Fibroblast of skin of right quadriceps (primary cell): ENCODE data around the gene PANK1.
A peak's percentile ranks its signal among the peaks of the same experiment; 100 is the strongest.
"Not testable (repeated sequence)": the region's sequence is repeated elsewhere in the genome, so short reads cannot be mapped to it uniquely, and the experiment has no call there.

Experiments
- DNase-seq: peaks from one replicate; pipeline ENCODE4 v3.0.0-alpha.2; 2013

Gene PANK1

DNA sequence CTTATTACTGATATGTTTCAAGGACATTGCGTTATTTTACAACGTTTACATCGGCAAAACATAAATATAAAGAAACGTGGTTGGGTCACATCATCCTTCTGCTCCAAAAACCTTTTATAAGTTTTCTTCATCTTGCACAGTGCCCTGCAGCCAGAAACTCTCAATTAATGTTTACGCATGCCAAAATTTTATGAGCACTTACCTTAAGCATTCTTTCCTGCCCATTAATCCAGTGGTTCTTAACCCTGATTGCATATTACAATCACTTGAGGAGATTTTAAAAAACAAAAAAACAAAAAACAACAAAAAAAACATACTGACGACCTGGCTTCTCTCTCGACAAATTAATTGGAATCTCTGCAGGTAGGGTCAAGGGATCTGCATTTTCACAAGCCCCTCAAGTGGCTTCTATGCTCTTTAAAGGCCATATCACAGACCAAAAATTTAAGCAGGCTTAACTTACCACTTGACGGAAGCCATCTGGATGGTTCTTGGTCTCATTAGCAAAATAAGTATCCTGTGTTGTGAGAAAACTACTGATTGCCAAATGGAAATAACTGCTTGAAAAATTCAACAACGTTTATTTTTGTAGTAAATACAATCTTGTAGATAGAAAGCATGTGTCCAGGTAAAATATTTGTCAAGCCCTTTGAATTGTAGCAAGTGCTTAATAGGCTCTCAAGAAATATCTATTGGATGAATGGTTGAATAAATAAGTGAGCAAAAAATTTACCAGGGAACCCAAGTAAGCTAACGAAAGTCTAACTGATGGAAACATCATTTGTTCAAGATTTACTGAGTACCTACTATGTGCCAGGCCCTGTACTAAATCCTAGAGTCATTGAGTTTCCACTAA, 78.7 kb downstream of the PANK1 start:
- DNase-seq, result no peak

DNA sequence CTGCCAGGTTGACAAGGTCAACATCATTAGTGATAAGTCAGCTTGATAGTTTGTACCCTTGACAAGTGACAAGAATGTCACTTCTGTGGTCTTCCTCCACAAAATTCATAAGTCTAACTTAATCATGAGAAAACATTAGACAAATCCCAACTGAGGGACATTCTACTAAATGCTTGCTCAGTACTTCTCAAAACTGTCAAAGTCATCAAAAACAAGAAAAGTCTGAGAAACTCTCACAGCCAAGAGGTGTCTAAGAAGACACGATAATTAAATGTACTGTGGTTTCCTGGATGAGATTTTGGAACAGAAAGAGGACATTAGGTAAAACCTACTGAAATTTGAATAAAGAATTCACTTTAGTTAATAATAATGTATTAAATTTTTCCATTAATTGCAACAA, 79.9 kb downstream of the PANK1 start:
- no peak for DNase-seq

DNA sequence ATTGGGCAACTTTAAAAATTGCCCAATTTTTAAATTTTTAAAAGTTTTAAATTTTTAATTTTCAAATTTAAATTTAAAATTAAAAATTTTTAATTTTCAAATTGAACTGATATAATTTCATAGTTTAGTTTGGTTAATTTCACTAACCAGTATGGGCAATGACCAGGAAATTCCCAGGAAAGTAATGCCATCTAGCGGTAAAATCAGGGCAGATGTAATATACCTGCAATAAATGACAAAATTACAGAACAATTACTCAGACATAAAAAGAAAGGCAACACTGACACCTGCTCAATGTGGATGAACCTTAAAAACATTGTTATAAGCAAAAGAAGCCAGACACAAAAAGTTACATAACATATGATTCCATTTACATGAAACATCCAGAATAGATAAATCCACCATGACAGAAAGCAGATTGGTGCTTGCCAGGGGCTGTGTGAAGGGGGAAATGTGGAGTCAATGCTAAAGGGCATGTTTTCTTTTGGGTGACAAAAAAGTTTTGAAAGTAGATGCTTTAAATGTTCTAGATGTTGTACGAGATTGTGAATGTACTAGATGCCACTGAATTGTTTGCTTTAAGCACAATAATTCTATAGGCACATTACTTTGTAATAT, 81.1 kb downstream of the PANK1 start:
- DNase-seq, result peak; percentile 45

DNA sequence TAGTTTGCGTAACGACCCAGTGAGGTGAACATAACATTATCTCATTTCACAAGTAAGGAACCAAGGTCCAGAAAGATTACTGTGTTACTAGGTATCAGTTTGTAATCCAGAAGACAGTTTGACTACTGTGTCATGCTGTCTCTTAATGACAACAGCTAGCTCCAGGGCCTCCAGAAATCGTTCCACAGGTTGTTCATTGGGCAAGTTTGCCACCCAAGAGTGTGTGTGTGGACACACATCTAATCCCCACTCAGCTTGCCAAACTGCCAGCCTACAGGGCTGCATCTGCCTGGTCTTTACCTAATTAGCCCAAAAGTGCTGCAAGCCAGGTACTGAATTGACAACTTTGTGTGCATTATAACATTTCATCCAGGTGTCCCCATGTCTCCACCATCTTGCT, 81.7 kb downstream of the PANK1 start:
- no peak for DNase-seq

DNA sequence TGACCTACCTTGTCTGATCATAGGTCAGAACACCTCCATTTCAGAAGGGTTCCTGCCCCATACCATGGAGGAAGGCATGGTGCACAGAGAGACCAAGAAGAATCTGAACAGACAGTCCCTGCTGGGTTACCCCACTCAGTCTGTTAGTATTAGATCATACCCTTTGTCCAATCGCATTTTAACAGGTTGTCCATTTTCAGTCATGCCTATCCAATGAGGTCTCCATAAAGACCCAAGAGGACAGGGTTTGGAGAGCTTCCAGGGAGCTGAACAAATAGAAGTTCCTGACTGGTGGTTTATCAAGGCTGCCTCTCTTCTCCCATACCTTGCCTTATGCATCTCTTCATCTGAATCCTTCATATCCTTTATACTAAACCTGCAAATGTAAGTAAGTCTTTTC, 88.4 kb downstream of the PANK1 start:
- peak; percentile 38 for DNase-seq

- DNase-seq, result peak; percentile 25
These were observed 89.2 kb downstream of the PANK1 start for GRCh38 chr10:89555688-89556445.

DNA sequence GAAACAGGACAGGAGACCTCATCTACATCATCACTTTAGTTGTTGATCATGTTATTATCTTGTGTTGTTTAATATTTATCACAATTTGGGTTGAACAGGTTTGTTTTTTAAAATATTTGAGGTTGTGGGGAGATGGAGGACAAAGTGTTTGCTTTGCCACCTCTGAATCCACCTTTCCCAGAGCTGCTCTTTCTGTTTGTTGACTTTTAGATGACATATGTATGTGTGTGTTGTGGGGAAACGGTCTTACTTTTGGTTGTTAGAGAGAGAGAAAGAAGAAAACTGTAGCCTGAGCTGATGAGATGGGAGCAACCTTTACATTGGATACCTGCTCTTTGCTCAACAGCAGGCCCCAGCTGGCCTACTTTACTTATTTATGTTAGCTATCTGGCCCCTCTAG, 90.6 kb downstream of the PANK1 start:
- DNase-seq, result no peak

DNA sequence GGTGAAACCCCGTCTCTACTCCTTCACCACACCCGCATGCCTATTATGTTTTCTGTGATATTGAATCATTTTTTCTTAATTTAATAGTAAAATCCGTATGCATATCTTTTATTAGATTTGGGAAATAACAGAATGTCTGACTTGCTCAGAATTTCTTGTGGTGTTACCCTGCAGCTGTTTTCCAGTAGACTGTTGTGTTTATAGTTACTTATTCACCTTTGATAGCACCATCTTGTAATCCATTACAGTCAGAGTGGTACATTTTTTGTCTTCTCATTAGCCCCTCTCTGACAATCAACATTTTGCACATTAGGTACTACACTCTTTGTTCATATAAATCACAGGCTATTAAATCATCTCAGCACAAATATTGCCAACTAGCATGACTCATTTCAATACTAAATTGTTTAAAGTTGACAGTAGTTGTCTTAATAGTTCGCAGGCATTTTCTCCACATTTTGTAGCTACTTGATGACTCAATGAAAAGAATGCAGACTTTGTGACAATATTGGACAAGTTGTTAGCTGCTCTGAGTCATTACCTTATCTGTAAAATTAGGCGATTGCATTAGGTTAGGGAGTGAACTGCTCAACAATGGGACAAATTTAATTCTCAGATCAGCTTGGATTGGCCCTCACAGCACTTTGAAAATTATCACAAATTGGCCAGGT, 91.8 kb downstream of the PANK1 start:
- DNase-seq, result peak; percentile 97

DNA sequence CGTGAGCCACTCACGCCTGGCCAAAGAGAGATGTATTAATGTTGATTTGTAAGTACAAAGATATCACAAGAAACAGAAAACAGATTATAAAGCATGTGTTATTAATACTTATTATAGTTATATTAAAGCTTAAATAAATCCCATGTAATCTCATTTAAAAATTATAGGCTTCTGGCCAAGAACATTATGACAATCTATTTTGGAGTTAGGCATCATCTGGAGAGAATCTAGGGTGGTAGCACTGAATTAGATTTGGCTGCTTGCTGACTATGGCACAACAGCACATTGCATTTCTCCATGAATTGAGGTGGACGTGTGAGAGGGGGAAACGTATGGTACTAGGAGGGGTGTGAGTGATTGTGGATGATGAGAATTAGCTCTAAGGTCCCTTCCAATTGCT, 92.8 kb downstream of the PANK1 start:
- DNase-seq, result no peak

GRCh38 chr10:89550509-89550908, 94.5 kb downstream of the PANK1 start:
- peak; percentile 33 for DNase-seq

- DNase-seq, result no peak
These were observed 95.5 kb downstream of the PANK1 start for GRCh38 chr10:89549510-89549909.

DNA sequence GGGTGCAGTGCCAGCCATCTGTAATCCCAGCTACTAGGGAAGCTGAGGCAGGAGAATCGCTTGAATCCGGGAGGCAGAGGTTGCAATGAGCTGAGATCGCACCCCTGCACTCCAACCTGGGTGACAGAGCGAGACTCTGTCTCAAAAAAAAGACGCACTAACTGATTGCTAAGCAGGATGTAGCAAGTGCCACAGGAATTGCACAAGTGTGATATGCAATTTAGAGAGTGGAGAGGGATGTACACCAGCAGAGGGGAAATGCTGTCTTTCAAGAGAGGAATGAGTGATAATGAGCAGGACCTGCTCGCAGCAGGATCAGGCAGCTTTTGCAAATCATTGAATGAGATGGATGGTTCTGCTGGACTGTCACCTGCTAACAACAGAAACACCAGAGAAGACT, 96.4 kb downstream of the PANK1 start:
- no peak for DNase-seq

DNA sequence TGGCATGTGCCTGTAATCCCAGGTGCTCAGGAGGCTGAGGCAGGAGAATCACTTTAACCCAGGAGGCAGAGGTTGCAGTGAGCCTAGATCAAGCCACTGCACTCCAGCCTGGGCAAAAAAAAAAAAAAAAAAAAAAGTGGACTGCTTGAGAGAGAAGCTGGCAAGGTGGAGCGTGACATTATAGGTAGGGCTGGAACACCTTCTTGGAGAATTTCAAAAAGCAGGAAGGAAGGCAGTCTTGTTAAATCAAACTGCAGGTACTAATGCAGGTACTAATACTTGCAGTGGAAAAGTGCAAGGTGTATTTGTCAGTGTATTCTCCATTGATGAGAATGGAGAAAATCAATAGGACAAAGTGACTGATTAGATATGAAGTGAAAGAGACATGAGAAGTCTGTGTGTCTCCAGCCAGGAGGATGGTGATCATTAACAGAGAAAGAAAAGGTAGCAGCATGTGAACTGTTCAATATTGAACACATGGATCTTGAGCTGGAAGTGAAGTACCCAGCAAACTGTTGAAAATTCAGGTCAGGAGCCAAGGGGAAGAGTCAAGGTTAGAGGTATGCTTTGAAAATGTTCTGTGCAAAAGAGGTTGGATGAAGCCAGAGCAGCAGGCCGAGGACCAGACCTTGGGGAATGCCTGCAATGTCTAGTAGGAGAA, 97.1 kb downstream of the PANK1 start:
- no peak for DNase-seq

DNA sequence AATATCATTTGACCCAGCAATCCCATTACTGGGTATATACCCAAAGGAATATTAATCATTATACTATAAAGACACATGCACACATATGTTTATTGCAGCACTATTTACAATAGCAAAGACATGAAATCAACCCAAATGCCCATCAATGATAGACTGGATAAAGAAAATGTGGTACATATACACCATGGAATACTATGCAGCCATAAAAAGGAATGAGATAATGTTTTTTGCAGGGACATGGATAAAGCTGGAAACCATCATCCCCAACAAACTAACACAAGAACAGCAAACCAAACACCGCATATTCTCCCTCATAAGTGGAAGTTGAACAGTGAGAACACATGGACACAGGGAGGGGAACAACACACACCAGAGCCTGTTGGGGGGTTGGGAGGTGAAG, 98.4 kb downstream of the PANK1 start:
- DNase-seq, result not testable (repeated sequence)

DNA sequence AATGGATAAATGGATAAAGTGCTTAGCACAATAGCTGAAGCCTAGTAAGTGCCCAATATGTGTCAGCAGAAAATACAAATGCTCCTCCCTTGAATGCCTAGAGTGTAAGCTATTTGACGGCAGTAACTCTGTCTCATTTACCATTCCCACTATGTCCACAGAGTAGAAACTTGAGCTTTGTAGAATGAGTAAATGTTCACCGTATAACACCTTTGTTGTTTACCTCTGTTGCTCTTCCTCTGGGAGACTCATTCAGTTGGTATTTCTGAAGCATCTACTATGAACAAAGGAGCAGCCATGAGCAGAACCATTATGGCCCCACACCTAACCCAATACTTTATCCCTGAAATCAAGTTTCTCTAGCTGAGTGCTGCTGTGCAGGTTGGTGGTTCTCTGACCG, 101.2 kb downstream of the PANK1 start:
- no peak for DNase-seq

GRCh38 chr10:89540420-89540949, 104.6 kb downstream of the PANK1 start:
- peak; percentile 65 for DNase-seq

- no peak for DNase-seq
These were observed 107.7 kb downstream of the PANK1 start for GRCh38 chr10:89537364-89537763.

DNA sequence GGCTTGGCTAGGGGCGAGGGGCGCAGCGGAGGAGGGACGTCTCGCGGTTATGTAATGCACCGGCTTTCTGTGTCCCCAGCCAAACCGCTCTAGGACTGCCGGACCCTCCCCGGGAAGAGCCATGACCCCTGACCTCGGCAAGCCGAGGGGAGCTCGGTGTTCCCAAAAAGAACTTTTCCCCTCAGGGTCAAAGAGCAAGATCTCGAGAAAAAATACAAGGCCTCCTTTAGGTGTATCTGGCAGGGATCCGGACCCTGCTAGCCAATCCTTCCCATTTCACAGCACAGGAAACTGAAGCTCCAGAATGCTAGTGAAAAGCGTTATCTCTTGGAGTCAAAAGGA, 109.1 kb downstream of the PANK1 start:
- no peak for DNase-seq

- no peak for DNase-seq
These were observed 109.7 kb downstream of the PANK1 start, which contains the start of gene SLC16A12 for GRCh38 chr10:89535171-89536012. Gene SLC16A12 (minus strand): TSS chr10:89535594. CDS start chr10:89462578, 73,016 bp downstream.

DNA sequence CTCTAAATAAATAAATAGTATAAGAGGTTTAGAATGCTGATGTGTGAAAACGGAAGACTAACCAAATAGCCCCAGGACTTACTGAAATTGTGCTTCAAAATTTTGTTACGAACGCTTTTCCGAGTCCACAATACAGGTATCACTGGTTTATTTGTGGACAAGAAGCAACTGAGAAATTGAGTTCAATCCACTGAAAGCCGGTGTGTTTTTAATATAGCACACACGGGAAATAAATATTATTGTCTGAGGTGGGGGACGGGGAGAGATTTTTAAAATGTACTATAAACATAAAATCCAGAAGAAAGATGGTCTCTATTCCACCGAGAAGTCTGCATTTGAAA, 110.2 kb downstream of the PANK1 start:
- no peak for DNase-seq
